ENCODE measurements around the gene FDXACB1. TPM values are rescaled to one million over a fixed set of nuclear protein-coding genes. Genes with fewer than 3 reads are reported as not detected.

FDXACB1 gene
- total and polyA plus RNA-seq, 9 of the 15 experiments (the other 6 are each of a cell fraction or from before 2014, with no cell fraction given), result 3.2 to 7.5 (median 5.3) TPM

DNA sequence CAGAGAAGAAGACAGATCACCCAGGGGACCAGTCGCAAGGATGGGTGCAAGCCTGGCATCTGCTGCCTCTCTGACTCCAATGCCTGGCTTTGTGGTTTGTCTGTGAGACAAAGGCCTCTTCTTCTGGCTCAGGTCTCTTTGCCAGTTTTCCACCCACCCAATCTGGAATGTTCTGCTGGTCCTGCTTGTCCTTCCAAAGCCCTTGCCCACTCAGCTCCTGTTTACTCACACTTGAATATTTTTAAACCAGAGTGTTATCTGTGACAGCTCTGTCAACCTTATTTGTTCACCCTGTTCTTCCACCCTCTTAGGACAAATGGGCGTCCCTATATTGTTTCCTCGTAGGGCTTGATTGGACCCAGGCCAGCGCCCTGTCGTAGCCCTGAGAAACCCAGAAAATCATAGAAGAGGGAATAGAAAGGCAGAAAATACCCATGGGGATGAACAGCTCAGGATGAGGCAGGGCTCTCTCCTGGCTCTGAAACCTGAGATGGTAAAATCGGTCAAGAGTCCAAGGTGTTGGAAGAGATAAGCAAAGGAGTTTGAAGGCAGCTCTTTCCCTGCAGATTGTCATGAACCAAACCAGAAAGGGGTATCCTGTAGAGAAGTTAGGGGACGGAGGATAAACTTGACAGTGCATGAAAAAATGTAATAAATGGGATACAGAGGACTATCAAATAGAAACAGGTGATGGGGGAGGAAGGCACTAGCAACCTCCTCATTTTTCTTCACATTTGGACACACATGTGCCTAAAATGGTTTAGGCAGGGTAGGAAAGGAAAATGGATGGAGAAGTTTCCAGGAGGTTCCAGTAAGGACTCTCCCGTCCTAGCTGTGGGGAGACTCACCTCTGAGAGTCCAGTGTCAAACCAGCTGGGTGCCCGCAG lies 32.0 kb upstream of the FDXACB1 start (continued):
- TF ChIP-seq STAT5A (IDR thresholded peaks at IDR 0.05; ENCODE audit: borderline replicate concordance, low read length) (peak; percentile 69; the same call in 1 of the 2 replicates), MAZ (CRISPR knock-in tag; conservative IDR thresholded peaks at IDR 0.05 in 1 of 2, IDR thresholded peaks at IDR 0.05 in 1 of 2) (0 out of 4 replicates have a peak, but pooled peaks of 1 of the 2 experiments have one; percentile 38), RCOR1 (IDR thresholded peaks at IDR 0.05; ENCODE audit: borderline replicate concordance in 1 of 2, low read depth in 2 of 2, low read length in 2 of 2) (peak in 1 of 2 experiments; percentile 76; a peak in 2 of 4 replicates), MEIS2 (IDR thresholded peaks at IDR 0.05; ENCODE audit: partially characterized antibody) (peak; percentile 40), HEY1 (CRISPR knock-in tag; IDR thresholded peaks at IDR 0.05; ENCODE audit: borderline replicate concordance) (no peak), ZNF444 (CRISPR knock-in tag; IDR thresholded peaks at IDR 0.05) (no peak), MTA2 (IDR thresholded peaks at IDR 0.05; ENCODE audit: low read depth) (peak; percentile 85), KHSRP (IDR thresholded peaks at IDR 0.05) (0 out of 2 replicates have a peak, but pooled peaks have one; percentile 14), TRIM24 (IDR thresholded peaks at IDR 0.05) (peak in 1 of 2 experiments; percentile 49; a peak in 2 of 4 replicates), ZNF445 (CRISPR knock-in tag; IDR thresholded peaks at IDR 0.05; ENCODE audit: low read depth) (no peak), FOXJ2 (tag; IDR thresholded peaks at IDR 0.05) (no peak), ZNF408 (CRISPR knock-in tag; IDR thresholded peaks at IDR 0.05; ENCODE audit: low read depth) (no peak), SOX6 (IDR thresholded peaks at IDR 0.05) (peak; percentile 65), ADNP (tag; IDR thresholded peaks at IDR 0.05) (no peak), SMAD3 (CRISPR knock-in tag; conservative IDR thresholded peaks at IDR 0.05) (no peak), IFI16 (CRISPR knock-in tag; IDR thresholded peaks at IDR 0.05) (no peak), EP300 (IDR thresholded peaks at IDR 0.05; ENCODE audit: low read length) (peak; percentile 66), NEUROD1 (IDR thresholded peaks at IDR 0.05; ENCODE audit: borderline replicate concordance, low read depth, low read length, partially characterized antibody) (peak; percentile 50), TCF3 (CRISPR knock-in tag; IDR thresholded peaks at IDR 0.05) (peak; percentile 94), CBFA2T3 (IDR thresholded peaks at IDR 0.05) (peak; percentile 92), ZBTB2 (IDR thresholded peaks at IDR 0.05) (0 out of 2 replicates have a peak, but pooled peaks have one; percentile 43), LEF1 (IDR thresholded peaks at IDR 0.05) (peak; percentile 63; the same call in 1 of the 2 replicates)
- TF ChIP-seq, protein P1, sequence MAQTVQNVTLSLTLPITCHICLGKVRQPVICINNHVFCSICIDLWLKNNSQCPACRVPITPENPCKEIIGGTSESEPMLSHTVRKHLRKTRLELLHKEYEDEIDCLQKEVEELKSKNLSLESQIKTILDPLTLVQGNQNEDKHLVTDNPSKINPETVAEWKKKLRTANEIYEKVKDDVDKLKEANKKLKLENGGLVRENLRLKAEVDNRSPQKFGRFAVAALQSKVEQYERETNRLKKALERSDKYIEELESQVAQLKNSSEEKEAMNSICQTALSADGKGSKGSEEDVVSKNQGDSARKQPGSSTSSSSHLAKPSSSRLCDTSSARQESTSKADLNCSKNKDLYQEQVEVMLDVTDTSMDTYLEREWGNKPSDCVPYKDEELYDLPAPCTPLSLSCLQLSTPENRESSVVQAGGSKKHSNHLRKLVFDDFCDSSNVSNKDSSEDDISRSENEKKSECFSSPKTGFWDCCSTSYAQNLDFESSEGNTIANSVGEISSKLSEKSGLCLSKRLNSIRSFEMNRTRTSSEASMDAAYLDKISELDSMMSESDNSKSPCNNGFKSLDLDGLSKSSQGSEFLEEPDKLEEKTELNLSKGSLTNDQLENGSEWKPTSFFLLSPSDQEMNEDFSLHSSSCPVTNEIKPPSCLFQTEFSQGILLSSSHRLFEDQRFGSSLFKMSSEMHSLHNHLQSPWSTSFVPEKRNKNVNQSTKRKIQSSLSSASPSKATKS (CRISPR knock-in tag; IDR thresholded peaks at IDR 0.05), result no peak
- TF ChIP-seq, protein P2, sequence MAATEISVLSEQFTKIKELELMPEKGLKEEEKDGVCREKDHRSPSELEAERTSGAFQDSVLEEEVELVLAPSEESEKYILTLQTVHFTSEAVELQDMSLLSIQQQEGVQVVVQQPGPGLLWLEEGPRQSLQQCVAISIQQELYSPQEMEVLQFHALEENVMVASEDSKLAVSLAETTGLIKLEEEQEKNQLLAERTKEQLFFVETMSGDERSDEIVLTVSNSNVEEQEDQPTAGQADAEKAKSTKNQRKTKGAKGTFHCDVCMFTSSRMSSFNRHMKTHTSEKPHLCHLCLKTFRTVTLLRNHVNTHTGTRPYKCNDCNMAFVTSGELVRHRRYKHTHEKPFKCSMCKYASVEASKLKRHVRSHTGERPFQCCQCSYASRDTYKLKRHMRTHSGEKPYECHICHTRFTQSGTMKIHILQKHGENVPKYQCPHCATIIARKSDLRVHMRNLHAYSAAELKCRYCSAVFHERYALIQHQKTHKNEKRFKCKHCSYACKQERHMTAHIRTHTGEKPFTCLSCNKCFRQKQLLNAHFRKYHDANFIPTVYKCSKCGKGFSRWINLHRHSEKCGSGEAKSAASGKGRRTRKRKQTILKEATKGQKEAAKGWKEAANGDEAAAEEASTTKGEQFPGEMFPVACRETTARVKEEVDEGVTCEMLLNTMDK (IDR thresholded peaks at IDR 0.05; ENCODE audit: borderline replicate concordance, insufficient read depth, low read depth, low read length, poor library complexity, severe bottlenecking), result no peak

Data from K562 (cell line).